HFFc6 (cell line): ENCODE measurements around the gene SMIM34. TPM values are rescaled to one million over a fixed set of nuclear protein-coding genes. Genes with fewer than 3 reads are reported as not detected.

ENCODE experiments used
- DNase-seq: peaks from one replicate; pipeline ENCODE4 v3.0.0-alpha.2; 2018
- H3K27ac Mint-ChIP-seq: 2 replicates; pipeline ENCODE4 v1.8.0; 2020; ENCODE audit warnings: mild to moderate bottlenecking, mixed read lengths
- H3K27me3 Mint-ChIP-seq: 2 replicates; pipeline ENCODE4 v1.8.0; 2021; ENCODE audit warnings: mild to moderate bottlenecking, moderate library complexity, mixed read lengths; ENCODE audit not compliant: insufficient read depth
- H3K36me3 Mint-ChIP-seq: 2 replicates; pipeline ENCODE4 v1.8.0; 2021; ENCODE audit warnings: low read depth, mixed read lengths
- H3K4me1 Mint-ChIP-seq: 2 replicates; pipeline ENCODE4 v1.8.0; 2020; ENCODE audit warnings: low read depth, mixed read lengths
- H3K4me3 Mint-ChIP-seq: 2 replicates; pipeline ENCODE4 v1.8.0; 2020; ENCODE audit warnings: mild to moderate bottlenecking, moderate library complexity, mixed read lengths
- H3K9me3 Mint-ChIP-seq: 2 replicates; pipeline ENCODE4 v1.8.0; 2020; ENCODE audit warnings: mild to moderate bottlenecking, mixed read lengths
- CTCF ChIP-seq: fragments of 200-600 bp; sonication (generic); IDR thresholded peaks from 2 replicates; pipeline ENCODE4 v1.5.0; 2021; ENCODE audit warnings: antibody characterized with exemption, mild to moderate bottlenecking
- total RNA-seq, 6 experiments: library from RNA; stranded (reverse); fragmentation: NEBNext Ultra II Directional; extraction: Animal tissue kit (Norgen Biotek cat#: 25700); gene quantifications; 2 replicates in 1 of 6; 3 replicates in 5 of 6; pipeline ENCODE4 v1.2.3, GENCODE V29; 2021

The SMIM34 gene
- total RNA-seq, 6 experiments from 2014 or later: not detected

GRCh38 chr21:34369741-34370140 is 54.0 kb downstream of the SMIM34 start:
- Mint-ChIP-seq H3K27me3 (peaks cover 8% of the 10 kb centered on the region), H3K9me3 (no peaks in the 10 kb centered on the region), H3K4me1 (peaks cover 8% of the 10 kb centered on the region), H3K4me3 (no peak overlapping the region), H3K27ac (no peak overlapping the region), H3K36me3 (no peaks in the 10 kb centered on the region)
- TF ChIP-seq CTCF: no peak
- no peak for DNase-seq

Other genes starting within 250 kb of the SMIM34 start
- gene KCNE2, start 59.9 kb downstream of the SMIM34 start, total RNA-seq: not detected
- 10 to 100 TPM in 3 of 6 experiments, 1 to 10 TPM in 3; 3.1 to 18.6 (median 10.2) TPM for gene SMIM11, start 48.4 kb downstream of the SMIM34 start, total RNA-seq
- gene KCNE1, start 88.3 kb upstream of the SMIM34 start, total RNA-seq: 1 to 10 TPM in 1 of 6 experiments, under 1 TPM in 5; 0.71 to 1.3 (median 0.85) TPM
- gene RCAN1, start 191.2 kb upstream of the SMIM34 start, total RNA-seq: 10 to 100 TPM; 60.8 to 87.2 (median 66.1) TPM
- not detected for gene CLIC6, start 245.0 kb upstream of the SMIM34 start, total RNA-seq